Right renal cortex interstitium (tissue), 3 donors: Measurements from ENCODE around the gene HS1BP3. TPM values are rescaled to one million over a fixed set of nuclear protein-coding genes. Genes with fewer than 3 reads are reported as not detected.

Source experiments
- DNase-seq, 3 donors: peaks; one replicate each; pipeline ENCODE4 v3.0.0-alpha.2; 2013; ENCODE audit warnings: low read depth in 3 of 3, low spot score in 2 of 3
- polyA plus RNA-seq, 3 donors: library from polyadenylated mRNA; unstranded; fragments of 120-200 nt; gene quantifications; one replicate each; pipeline ENCODE4 v1.2.1, GENCODE V29; 2013; ENCODE audit not compliant: insufficient read length in 3 of 3

The HS1BP3 gene
- polyA plus RNA-seq, 3 donors, result 15.3 to 20.2 (median 16.5) TPM

DNA sequence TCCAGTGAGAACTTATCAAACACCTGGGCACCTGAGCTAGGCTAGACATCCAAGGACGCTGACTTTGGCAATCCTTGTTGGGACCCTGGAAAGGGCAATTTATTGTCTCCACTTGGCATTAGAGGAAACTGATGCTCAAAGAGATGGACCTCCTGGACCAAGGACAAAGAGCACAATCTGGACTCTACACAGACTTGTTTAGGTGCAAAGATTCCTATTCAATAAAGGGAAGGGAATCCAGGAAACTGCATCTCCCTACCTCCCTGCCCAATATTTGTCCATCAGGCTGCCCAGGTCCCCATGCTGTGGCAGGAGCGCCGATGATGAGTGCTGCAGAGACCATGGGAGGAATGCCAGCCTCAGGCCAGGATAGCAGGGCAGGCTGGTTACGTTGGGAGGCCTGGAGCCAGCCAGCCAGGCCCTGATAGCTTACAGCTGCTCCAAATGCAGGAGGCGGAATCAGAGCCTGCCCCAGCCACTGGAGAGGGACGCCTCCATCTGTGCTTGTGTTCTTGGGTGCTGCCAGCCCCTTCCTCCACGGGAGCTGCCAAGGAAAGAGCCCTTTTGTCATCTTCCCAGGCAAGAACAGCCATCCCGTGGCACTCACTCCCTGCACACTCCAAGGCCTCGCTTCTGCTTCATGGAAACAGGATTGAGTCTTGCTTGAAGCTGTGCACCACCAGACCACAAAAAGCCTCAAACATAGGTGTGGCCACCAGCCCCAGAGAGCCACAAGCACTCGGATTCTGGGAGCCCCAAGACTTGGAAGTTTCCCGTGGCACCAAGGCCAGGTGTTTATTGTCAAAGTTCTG is 60.0 kb downstream of the HS1BP3 start:
- no peak for DNase-seq

DNA sequence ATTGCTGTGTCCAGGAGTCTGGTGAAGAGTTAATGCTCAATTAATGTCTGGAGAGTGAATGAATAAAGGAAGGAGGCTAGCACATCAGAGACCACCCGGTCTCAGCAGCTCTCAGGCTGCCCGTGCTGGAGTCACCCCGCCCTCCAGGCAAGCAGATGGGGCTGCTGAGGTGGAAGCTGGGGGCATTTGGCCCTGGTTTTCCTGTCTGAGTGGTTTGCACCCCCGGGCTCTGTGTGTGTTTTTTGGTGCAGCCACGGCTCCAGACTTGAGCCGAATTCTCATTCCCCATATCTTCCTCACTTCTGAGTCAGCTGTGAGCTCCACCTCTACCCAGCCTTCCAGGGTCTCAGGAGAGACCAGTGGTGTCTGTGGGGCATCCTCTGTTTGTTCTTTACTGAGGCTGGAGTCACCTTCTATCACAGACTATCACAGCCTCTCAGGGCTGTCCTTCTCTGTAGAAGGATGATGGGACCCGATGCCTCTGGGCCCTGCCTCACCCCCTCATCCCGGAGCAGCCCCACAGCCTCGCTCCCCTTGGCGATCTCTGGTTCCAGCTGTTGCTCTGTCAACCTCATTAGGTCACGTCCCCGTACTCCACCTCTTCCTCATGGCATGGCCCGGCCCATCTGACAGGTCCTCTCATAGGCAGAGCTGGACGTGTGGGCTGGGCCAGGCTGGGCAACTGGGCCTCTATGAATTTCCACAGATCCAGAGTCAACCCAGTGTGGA is 60.8 kb downstream of the HS1BP3 start:
- no peak for DNase-seq

DNA sequence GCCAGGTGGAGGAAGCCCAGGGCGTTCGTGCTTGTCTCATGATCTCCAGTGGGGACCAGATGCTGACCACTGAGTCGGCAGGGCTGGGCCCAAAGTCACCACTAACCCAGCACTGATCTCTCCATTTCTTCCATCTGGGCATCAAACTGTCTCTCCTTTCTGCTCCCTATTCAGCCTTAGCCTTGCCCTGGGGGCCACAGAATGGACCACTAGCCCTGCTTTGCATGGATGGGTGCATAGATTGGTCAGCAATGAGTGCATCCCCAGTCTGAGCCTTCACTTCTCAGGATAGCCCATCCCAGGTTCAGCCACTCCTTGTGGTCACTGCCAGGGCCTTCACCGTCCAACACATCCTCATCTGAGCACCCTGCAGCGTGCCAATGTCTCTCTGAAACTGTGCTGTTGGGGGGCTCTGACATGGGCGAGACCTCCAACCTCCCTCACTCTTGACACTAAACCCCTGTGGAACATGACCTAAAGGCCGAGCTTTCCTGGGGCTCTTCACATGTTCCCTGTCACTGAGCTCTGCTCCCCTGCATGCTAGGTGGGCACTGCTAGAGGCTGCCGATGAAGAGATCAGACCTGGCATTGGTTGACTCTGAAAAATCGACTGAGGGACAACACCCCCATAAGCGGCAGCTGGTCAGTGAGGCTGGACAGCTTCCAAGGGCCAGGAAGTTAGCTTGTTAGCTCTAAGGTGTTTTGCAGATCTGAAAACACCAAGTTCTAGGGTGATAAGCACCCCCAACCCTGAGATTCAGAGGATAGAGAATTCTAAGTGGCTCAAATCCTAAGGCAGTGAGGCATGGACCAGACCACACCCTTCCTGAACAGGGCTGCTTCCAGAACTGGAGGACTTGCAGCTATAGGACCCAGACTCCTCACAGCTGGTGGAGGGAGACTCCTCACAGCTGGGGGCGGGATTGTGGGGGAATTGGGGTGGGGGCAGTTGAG is 61.7 kb downstream of the HS1BP3 start:
- no peak for DNase-seq

DNA sequence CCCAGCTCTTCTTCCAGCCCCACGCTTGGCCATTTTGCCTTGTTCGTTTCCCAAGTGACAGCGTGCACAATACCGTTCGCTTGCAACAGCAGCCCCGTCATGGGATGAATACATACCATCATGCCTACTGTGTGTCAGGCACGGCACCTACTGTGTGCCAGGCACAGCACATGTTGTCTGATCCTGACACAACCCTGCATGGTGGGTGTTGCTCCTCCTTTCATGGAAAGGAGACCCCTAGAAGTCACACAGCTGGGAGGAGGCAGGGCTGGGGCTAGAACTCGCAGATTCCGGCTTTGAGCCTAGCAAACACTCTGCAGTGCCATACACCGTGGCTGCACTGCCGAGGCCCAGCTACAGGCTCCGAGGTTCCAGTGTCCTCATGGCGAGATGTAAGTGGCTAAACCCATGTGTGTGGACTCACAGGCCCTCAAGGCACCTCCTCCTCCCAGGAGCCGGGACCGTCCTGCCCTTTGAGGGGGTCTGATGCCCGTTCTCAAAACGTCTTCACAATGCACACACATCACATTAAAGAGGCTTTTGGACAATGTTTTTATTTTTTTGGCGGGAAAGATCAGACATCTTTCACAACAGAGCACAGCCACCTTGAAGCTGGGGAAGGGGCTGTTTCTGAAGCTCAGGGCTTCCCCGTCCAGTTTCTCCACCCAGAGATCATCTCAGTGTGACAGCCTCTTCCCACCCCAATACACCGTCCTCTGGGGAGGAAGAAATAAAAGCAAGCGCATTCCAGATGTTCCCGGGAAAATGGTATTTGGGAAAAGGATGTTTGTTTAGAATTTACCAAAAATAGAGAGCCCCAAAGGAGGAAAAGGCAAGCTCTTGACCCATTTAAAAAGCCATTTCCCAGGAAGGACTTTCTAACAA is 64.9 kb downstream of the HS1BP3 start:
- DNase-seq, result no peak

DNA sequence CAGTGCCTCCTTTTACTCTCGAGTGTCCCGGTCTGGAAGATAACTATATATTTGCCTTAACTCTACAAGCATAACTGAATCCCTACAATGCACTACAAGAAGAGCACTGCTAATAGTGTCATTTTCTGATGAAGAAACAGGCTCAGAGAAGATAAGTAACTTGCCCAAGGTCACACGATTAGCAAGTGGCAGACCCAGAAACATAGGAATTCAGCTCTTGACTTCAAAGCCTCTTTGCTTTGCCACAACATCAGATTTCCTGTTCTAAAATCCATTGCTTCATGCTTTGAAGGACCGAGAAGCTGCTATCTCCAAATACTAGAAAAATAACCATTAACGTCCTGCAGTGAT is 65.6 kb downstream of the HS1BP3 start:
- no peak for DNase-seq

DNA sequence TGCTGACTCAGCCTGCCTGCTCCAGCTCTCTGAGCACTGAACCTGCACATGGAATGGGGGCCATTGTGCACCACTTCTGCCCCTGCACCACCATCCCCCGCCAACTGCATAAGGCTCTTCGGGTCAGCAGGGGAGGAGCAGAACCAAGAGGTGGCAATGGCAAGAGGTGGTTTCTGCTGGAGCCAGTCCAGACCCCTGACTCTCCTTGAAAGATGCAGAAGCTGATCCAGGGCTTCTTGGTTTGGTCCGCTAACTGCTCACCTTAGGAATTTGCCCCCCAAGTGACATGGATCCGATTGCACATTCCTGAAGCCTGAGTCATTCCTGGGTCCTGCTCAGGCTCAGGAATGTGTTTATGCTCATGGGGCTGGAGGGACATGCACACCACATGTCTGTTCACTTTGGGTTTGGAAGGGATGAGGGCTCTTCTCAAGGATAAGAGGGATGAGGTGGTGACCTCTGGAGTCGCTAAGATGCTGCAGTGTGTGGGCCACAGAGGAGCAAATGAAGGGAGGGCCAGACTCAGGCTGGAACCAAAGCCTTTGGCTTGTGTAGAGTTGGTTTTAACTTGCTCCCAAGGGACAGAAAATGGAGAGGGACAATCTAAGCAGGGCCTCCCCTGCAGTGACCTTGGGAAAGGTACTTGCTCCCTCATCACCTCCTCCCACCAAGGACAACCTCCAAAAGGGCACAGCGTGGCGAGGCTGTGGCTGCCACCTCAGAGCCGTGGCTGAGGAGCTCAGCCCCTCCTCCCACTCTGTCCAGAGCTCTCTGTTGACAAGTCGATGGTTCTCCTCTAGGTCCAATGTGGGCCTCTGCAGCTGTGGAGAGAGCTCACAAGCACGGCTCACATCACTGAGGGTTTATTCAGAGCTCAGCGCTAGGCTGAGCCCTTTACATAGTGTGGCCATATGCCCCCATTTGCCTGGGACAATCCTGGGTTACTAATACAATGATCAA is 66.2 kb downstream of the HS1BP3 start:
- peak; percentile 75 to 92 (median 85) for DNase-seq

DNA sequence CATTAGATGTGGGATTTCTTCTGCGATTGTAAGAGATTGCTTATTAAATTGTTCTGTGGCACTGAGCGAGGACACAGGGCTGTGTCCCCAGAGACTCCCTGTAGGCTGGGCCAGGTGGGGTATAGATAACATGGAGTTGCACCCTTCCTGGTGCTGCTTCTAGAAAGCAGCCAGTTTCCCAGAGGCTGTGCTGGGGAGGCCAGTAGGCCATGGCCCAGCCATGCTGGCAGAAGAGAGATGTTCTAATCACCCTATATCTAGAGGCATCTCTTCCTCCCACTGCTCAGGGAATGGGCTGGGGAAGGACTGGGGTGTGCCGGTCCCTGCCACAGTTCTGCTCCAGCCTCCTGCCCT is 66.9 kb downstream of the HS1BP3 start:
- DNase-seq, result no peak

DNA sequence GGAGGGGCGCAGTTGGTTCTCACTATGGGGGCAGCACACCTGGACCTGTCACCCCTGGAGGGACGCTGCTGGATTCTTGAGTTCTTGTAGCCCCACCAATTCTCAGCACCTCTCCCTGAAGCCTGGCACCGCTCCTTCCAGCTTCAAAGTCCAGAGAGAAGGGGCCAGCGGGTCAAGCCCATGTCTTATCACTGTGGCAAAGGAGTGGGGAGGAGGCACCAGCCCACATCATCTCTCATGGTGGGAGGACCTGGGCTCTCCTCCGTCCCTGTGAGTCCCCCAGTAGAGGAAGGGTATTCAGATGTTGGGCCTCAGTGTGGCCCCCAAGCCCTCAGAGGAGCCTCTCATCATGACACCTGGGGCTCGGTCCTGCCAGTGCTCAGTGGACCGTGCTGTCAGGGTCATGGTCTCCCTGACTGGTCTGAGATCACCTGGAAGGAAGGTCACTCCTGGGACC is 67.4 kb downstream of the HS1BP3 start:
- DNase-seq, result no peak

DNA sequence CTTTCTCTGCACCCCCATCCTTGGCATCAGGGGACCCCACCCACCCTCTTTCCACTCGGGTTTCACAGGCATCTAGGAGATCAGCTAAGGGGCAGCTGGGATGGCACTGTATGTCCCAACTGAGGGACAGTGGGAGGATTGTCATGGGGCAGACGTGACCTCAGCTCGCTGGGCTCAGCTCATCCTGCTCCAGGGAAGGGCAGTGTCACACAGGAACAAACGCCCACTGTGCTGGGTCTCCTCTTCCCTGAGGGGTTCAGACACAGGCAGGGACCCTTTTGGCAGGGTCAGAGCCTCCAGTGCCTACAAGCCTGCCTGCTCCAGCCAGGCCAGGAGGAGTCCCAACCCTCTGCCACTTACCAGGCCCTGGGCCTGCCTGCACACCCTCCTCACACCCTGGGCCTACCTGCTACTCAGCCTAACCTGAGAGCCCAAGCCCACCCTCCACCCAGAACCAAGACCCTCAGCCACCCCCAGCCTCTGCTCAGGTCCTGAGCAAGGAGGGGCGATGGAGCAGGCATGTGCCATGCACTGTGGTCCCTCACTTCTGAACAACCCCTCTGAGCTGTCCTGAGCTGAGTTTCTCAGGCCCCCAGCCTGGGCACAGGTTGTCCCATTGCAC is 68.2 kb downstream of the HS1BP3 start:
- no peak for DNase-seq

DNA sequence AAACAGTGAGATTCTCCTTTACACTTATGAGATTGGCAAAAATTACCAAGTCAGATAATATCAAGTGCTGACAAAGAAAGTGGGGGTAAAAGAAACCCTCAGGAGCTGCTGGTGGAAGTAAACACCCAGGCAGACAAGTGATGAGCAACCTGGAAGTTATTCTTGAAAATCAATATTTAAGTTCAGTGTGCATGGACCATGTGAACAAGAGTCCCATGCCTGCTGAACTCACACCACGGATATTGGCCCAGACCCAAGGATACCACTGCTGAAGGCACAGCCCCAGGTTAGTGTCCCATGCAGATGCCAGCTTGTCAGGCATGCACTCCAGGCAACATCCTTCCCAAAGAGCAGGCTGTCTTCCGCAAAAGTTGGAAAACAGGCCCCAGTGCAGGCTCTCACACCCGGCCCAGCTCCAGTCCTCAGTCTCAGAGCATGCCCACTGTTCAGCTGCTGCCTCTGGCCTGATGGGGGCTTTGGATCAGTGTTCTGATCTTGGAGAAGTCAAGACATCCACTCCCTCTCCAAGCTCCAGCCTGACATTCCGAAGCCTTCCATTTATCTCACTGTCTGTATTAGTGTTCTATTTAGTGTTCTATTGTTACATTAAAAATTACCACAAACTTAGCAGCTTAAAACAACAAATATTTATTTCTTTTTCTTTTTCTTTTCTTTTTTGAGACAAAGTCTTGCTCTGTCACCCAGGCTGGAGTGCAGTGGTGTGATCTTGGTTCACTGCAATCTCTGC is 70.0 kb downstream of the HS1BP3 start:
- DNase-seq, result no peak

DNA sequence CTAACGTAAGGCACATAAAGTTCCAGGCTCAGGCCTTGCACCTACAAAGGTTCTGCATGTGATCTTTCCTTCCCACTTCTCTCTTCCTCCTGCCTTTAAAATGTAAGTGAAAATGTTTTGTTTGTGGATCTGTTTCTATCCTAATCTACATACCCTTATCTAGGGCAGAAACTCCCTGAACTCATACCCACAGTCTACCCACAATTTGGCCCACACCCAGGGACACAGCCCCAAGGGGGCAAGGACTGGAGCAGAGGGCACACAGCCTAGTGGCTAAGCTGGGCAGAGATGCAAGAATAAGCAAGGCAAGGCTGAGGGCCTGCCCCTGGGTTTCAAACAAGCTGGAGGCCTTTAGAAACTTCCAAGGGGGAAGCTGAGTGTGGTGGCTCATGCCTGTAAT is 71.0 kb downstream of the HS1BP3 start:
- no peak for DNase-seq

DNA sequence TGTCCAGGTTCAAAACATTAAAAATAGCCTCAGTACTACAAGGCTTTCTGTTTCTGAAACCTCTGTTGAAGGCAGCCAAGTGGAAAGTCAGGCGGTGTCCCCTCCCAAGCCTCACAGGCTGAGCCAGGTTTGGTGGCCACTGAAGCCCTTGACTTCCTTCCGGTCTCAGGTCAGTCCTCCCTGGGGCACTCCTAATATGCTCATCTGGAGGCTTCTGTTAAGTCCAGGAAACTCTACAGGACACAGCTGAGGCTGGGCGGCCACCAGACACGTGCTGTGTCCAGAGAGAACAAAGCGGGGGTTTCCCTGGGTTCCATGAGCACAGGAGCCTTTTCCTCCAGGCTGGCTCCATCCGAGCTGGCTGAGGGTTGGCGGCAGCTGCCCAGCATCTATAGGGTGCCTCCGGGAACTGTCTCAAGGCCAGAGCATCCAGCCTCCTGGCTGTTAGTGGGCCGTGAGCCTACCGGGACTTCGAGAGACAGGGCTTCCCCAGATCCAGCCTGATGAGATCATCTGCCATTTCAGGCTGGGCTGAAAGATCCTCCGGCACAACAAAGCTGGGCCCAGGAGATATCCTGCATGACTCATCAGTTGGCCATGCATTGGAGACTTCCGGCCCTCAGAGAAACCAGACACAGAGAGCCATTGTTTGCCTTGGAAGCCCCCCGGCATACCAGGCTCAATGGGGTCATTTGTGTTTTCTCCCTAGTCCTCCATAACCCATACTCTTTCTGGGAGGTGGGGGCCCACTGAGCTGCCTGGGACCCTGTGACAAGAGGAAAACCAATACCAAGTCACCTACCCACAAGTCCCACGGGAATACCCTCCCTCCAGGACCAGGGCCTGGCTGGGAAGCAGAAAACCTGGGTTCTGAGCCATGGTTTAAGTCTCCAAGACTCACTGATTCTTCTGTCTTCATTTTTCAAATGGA is 71.7 kb downstream of the HS1BP3 start:
- DNase-seq, result peak in 2 of 3 donors; percentile 54 to 66

DNA sequence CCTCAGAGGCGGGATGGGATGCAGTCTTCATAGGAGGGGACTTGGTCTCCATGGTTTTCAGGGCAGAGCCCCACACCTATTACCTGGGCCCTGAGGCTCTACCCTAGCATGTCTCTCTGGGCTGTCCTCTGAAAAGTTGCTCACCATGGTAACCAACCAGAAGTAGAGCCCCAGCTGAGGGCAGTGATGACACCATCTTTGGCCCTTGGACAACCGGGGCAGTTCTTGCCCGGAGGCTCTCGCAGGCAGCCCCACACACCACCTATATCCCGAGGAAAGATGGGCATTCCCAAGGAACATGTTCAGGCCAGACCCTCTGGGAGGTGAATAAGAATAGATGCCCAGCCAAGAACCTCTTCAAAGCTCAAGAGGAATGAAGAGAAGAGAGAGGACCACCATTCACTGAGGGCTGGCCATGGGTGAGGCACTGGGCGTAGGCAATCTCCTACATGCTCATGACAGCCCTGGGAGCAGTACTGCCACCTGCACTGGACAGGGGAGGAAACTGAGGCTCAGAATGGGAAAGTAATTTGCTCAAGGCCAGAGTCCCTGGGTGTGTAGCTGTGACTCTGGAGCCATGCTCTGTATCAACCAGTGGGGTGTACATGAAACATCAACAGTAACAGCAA is 72.5 kb downstream of the HS1BP3 start:
- no peak for DNase-seq

DNA sequence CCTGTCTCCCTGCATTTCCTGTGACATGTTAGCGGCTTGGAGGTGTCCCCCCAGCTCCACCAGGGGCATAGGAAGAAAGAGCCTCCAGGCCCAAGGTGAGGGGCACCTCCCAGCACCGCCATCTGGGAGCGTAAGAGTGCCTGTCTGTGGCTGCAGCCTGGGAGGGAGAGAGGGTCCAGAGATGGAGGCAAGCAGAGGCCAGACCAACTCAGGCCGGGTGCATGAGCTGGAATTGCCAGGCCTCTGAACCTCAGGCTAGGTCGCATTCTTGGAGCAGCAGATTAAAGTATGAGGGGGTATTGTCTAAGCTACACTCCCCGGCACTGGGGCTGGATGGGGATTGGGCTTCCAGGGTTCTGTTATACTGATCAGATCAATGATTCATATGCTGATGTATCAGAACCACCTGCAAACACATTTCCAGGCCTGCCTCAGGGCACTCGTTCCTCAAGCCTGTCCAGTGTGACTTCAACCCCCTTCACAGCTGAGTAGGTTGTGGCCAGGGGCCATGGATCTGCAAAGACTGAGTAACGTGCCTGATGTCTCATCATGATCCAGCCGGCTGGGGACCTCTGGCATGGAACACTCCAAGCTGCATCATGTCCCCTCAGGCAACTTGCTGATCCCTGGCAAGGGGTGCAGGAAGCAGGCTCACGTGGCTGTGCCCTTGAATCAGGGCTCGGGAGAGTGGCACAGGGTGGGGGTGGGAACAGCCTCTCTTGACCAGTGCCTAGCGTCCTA is 73.2 kb downstream of the HS1BP3 start:
- no peak for DNase-seq

DNA sequence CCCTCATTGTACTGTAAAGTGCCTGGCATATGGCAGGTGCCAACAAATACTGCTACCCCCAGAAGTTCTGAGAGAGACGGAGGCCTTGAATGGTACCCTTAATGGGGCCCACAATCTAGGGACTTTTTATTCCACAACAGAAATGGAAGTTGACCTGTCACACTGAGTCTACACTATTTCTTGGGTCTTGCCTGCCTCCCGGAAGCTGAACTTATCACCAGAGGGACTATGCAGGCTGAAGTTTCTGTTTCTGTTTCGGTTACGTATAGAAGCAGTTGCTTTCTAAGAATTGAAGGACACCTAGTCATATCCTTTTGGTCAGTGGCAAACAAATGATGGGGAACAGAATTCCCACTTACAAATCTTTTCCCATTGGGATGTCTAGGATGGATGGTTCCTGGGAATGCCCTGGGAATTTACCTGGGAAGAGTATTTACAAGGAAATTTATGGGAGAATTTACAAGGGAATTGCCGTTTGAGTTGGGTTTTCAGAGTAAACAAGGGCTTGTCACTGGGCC is 74.2 kb downstream of the HS1BP3 start:
- no peak for DNase-seq
